ENCODE measurements around the gene SELENOT.
A peak's percentile ranks its signal among the peaks of the same experiment; 100 is the strongest.
"Not testable (repeated sequence)": the region's sequence is repeated elsewhere in the genome, so short reads cannot be mapped to it uniquely, and the experiment has no call there.

Gene SELENOT, protein sequence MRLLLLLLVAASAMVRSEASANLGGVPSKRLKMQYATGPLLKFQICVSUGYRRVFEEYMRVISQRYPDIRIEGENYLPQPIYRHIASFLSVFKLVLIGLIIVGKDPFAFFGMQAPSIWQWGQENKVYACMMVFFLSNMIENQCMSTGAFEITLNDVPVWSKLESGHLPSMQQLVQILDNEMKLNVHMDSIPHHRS

DNA sequence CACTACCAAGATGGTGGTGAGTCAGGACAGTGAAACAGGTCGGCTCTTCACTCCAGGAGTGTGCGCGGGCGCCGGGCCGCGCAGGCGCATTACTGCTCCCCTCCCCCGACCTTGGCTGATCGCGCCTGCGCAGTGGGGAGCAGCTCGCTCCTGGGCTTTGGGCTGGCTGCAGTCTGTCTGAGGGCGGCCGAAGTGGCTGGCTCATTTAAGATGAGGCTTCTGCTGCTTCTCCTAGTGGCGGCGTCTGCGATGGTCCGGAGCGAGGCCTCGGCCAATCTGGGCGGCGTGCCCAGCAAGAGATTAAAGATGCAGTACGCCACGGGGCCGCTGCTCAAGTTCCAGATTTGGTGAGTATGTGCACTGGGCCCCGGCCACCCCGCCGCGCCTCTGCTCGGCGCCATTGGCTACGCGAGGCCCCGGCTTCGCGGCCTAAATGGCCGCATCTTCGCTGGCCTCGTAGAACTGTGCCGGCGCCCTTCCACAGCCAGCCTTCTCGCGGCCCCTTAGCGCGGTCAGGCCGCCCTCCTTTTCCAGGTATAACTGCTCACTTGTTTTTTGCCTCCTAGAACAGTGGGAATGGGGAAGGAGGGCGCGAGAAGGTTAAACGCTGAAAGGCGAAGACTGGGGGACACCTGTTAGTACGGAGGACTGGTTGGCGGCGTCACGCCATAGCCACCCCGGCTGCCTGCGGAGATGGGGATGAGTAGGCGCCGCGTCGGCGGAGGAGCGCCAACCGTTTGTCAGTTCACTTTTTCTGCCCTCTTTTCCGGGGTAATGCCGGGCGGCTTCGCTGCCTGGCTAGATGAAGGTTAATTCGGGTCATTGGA, at the start of gene SELENOT:
Gene SELENOT (plus strand): TSS at position 169 of the 827 bp plus-strand sequence. CDS start 42 bp downstream, at position 211.
- FAIRE-seq: peak; percentile 73

DNA sequence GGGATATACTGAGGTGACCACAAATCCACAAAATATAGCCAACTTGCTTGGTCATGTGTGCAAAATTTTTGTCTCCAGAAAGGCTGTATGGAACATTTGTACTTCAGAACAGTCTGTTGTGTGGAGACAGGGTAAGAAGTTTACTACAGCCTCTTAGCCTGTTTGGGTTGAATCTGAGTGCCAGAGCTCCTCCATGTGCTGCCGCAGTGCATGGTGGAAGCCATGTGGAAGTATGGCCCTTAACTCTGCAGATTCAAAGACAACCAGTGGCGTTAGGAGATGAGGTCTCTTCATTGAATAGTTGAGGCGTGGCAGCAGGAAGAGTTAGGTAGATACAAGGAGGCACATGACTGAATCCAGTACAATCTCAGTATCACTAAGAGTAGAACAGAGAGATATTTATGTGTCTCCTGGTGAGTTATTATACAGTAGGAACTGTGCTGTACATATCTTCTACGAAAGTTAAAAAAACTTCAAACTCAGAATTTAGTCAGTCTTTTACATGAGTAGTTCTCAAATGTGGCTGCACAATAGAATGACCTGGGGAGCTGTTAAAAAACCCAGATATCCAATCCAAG, 47.2 kb upstream of the SELENOT start:
- no peak for FAIRE-seq

DNA sequence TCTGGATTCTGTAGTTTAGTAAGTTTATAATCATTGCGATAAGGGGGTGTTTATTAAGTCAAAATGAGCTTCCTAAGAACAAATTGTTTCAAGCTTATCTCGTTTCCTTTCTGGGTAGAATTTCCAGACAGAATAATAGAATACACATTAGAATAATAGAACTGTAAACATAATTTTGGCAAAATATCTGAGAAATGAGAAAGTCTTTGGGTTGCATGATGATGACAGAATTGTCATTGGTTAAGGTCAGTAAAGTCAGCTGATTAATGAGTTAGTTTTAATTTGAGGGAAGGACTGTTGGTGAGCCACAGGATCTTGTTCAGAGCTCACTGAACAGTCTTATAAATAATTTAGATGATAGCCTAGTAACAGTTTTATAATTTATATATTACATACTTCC, 46.3 kb upstream of the SELENOT start:
- no peak for FAIRE-seq

DNA sequence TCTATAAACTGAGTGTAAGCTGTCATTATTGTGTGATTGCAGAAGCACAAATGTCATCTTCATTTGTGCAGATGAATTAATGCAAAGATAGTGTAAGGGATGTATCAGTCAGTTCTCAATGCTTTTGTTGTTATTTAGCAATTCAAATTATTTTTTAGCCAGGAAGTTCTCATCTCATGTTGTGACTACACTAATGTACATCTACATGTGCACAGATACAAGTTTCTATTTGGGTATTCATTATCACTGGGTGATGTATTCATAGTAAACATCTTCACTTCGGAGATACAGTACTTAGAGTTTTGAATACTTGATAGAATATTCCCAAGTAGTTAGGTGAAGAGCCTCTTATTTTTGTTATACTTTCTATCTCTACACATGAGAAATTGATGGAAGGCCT, 45.4 kb upstream of the SELENOT start:
- no peak for FAIRE-seq

DNA sequence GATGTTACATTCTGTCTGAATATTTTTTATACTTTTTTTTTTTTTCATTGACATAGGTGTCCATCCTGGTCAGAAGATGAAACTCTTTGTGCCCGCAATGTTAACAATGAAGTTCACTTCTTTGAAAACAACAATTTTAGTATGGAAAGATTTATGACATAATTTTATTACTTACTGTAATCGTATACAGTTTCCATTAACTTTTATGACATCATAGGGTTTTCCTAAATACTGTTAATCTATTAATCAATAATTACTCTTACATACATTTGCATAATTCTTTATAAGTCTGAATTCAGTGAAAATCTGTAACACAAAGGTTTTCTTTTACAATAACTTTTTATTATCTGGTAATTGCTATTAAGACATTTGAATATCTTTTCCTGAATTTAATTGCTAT, 38.9 kb upstream of the SELENOT start:
- peak; percentile 57 for FAIRE-seq

DNA sequence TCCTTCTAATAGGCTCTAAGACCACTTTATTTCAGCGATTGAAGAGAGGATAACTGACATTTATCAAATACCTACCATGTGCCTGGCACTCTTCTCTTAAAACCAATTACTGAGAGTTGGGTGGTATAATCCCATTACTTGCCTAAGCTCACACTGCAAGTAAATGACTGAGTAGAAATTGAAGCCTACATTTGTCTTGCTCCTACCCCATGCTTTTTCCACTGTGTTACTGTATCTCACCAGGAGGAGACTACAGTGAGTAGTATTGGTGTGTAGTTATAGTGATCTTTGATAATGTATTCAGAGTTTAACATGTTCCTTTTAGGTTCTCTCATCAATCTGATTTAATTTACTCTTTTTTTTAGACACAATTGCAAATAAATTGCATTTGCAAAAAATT, 35.8 kb upstream of the SELENOT start:
- no peak for FAIRE-seq

DNA sequence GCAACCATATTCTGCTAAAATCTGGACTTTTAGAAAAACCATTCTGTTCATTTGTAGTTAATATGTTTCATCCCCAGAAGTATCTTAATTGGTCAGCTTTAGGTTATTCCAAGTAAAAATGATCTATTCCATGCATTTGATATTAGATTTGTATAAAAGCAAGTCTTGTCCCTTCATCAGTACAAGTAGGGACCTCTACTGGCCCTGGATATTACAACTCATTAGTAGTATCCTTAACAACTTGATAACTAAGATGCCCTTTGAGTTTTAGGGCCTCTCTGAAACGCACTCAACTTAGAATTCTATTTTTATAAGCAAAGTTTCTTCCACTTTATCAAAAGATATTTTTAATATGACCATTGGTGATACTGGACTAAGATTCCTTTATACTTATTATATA, 25.3 kb upstream of the SELENOT start:
- no peak for FAIRE-seq

DNA sequence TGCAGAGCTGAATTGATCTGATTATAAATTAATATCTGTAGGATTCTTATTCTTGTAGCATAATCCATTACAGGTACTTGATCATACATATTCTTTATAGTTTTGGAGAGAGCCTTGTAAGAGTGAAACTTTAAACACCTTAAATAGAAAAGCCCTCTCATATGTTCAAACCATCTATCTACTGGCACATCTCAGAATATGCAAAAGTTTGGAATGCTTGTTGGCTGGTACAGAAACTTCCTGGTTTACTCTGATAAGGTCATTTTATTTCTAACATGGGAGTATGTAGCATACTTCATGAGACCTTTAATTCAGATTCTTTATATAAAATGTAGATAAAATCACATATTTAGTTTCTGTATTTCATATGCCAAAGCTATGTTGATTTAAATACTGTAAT, 21.9 kb upstream of the SELENOT start:
- no peak for FAIRE-seq

DNA sequence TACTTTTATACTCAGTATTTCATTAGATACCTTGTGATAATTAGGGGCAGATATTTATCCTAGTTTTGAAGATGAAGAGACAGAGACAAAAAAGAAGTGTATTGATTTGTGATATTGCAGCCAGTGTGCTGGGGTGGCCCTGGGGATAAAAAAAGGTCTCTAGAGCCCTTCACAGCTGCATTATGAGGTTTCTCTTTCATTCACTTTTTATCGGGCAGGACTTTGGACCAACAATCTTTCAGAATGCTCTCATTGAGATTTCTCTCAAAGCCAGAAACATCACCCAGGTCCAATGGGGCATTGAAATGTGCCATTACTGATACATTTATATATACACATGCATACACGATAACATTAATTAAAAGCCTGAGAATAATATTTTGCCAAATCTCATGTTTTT, 20.5 kb upstream of the SELENOT start:
- FAIRE-seq: no peak

DNA sequence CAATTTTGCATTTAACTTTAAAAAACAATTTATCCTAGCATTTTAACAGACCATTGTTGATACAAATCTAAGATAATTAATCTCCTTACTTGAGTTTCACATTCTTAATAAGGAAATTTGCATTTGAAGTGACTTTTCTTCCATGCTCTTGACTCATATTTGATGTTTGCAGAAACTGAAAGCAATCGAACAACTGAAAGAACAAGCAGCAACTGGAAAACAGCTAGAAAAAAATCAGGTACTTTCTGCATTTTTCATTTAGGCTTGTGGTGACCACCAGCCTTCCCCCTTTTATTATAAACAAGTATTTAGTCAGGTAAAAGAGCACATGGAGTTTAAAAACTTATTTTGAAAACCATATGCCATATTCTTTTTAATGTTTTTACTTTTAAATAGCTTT, 20.1 kb upstream of the SELENOT start:
- no peak for FAIRE-seq

DNA sequence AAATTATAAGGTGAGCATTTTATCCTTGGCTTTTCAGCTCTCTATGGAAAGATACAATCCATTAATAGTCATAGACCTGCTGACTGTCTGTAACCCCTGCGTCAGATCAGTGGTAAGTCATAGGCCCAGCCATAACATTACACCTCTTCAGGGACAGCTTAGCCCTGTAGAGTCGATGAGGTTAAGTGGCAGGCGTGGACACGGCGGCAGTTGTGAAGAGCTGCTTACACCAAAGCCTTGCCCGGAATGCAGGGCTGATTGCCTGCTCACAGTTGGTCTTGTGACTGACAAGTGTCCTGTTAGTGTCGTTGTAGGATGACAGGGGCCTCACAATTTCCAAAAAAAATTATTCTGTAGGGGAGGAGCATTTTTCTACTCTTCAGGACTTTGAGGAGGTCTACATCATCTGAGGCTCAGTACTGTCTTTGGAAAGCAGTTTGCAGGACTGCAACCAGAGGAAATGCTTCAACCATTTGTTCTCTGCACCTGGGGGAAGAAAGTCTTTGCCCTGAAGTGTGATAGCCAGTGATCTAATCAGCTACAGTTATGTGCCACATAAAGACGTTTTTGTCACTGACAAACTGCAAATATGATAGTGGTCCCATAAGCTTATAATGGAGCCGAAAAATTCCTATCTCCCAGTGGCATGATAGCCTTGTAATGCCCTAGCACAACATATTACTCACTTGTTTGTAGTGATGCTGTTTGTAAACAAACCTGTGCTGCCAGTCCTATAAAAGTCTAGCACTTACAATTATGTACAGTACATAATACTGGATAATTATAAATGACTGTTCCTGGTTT, 14.9 kb upstream of the SELENOT start:
- no peak for FAIRE-seq

DNA sequence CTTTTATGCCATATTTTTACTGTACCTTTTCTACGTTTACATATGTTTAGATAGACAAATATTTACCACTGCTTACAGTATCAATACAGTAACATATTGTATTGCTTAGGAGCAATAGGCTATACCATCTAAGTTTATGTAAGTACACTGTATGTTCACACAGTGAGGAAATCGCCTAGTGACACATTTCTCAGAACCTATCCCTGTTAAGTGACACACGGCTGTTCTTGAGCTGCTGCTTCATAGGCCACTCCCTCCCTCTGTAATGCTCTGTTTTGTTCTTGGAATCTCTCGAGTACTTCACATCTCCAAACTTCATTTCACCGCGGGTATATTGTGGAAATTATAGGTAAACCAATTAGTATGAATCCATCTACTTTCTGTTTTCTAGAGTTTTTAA, 13.4 kb upstream of the SELENOT start:
- no peak for FAIRE-seq

DNA sequence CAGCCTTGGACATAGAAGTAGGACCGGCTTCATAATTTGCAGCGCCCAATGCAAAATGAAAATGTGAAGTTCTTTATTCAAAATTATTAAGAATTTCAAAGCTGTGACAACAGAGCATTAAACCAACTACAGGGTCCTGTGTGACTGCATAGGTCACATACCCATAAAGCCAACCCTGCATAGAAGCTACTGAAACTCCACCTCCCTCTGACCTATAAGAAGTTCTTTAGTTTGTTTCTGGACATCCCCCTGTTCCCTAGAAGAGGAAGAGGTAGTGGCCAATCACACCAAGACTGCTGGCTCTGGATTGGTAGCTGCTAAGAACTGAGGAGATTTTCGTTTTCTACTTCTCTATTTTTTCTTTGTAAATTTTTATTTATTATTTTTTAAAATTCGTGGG, 9.0 kb upstream of the SELENOT start:
- FAIRE-seq: no peak

DNA sequence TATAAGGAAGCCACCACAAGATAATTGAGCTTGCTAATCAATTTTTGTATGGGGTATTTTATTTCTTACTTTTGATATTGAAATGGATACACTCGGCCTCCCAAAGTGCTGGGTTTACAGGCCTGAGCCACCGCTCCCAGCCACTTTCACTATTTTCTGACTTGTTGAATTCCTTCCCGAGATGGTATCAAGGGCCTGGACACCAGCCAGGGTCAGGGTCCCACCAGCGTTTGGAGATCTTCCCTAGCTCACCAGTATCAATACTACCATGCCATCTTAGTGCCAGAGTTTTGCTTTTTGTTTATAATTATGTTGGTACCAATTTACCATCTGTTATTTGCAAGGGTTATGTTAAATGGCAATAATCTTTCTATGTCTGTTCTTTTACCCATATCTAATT, 5.5 kb upstream of the SELENOT start:
- no peak for FAIRE-seq

DNA sequence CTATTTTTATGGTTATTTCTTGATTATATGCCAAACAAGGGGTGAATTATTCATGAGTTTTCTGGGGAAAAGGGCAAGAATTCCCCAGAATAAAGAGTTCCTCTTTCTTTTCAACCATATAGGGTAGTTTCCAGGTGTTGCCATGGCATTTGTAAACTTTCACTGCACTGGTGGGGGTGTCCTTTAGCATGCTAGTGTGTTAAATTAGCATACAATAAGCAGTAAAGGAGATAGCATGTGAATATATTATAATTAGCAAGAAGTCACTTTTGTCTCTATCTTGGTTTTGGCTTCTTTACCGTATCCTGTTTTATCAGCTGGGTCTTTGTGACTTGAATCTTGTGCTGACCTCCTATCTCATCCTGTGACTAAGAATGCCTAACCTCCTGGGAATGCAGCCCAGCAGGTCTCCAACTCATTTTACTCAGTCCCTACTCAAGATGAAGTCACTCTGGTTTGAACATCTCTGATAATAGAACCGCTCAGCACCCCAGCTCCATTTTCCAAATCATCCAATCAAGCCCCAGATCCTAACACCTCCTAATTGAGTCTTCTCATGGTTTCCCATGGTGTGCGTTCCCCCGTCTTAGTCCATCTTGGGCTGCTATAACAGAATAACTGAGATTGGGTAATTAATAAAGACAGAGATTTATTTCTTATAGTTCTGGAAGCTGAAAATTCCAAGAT, 3.4 kb upstream of the SELENOT start:
- FAIRE-seq: no peak

DNA sequence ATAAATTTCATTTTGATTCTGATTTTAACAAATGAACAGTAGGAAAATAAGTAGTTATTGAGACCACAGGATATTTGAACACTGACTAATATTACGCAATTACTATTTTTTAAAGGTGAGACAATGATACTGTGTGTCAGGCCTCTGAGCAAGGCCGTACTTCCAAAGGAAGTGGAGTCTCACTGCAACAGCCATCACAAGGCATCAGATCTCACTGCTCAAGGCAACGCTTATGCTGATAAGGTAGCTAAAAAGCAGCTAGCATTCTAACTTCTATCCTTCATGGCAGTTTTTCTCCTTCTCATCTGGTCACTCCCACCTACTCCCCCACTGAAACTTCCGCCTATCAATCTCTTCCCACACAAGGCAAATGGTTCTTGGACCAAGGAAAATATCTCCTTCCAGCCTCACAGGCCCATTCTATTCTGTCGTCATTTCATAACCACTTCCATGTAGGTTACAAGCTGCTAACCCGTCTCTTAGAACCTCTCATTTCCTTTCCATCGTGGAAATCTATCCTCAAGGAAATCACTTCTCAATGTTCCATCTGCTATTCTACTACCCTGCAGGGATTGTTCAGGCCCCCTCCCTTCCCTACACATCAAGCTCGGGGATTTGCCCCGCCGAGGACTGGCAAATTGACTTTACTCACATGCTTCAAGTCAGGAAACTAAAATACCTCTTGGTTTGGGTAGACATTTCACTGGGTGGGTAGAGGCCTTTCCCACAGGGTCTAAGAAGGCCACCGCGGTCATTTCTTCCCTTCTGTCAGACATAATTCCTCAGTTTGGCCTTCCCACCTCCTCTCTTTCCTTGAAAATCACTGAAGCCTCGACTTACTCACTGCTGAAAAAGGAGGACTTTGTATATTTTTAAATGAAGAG, 2.2 kb upstream of the SELENOT start:
- FAIRE-seq: not testable (repeated sequence)

DNA sequence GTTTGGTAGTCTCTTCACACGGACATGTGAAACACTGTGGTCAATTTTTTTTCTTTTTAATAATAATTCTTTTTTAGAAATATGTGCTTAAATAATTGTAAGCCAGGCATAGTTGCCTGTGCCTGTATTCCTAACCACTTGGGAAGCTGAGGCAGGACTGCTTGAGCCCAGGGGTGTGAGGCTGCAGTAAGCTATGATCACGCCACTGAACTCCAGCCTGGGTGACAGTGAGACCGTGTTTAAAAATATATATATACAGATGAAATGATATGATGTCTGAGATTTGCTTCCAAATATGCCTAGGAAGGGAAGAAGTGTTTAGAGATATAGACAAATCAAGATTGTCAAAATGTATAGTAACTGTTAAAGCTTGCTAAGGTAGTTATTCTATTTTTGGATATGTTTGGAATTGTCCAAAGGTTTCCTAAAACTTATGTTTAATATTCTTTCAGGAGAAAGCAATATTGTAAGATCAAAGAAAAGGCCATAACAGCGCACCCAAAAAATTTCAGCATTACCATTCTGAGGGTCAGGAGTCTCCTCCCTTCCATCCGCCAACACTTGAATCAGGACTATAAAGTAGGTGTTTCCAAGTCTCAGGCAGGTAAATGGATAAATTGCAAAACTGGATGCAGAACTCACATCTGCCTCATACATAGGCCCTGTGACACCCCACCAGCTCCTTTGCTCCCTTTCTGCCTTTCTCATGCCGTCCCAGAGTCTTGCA, 532 bp upstream of the SELENOT start:
- FAIRE-seq: no peak

DNA sequence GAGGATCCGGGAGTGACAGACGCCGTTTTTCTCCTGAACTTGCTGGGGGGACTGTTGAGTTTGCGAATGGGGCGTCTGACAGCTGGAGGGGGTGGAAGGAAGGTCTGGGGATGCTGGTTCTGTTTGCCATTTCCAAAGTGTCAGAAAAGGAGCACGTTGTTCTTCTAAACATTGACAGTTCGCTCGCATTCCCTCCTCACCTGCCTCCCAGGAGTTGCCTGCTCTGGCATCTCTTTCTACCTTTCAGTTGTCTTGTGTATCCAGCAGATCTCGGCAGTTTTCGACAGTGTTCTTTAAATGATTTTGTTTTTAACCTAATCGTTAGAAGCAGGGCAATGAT, 829 bp downstream of the SELENOT start:
- no peak for FAIRE-seq

DNA sequence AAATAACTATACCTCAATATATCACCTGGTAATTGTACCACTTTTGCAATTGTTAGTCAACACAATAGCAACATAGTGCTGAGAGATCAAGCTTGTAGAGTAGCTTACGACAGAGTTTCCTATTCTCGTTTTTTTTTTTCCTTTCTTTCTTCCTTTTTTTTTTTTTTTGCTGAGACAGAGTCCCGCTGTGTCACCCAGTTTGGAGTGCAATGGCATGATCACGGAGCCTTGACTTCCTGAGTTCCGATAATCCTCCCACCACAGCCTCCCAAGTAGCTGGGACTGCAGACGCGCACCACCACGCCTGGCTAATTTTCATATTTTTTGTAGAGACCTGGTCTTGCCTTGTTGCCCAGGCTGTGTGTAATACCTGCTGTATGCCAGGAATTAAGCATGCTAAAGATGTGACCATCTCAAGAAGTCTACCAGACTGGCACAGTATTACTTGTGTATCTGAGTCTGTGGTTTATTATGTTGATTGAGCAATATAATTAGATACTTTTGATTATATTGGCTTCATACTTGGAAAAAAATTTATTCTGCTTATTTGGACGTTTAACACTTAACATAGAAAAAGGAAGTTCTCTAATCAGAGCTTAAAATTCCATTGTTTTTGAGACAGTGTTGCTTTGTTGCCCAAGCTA, 3.0 kb downstream of the SELENOT start:
- no peak for FAIRE-seq

DNA sequence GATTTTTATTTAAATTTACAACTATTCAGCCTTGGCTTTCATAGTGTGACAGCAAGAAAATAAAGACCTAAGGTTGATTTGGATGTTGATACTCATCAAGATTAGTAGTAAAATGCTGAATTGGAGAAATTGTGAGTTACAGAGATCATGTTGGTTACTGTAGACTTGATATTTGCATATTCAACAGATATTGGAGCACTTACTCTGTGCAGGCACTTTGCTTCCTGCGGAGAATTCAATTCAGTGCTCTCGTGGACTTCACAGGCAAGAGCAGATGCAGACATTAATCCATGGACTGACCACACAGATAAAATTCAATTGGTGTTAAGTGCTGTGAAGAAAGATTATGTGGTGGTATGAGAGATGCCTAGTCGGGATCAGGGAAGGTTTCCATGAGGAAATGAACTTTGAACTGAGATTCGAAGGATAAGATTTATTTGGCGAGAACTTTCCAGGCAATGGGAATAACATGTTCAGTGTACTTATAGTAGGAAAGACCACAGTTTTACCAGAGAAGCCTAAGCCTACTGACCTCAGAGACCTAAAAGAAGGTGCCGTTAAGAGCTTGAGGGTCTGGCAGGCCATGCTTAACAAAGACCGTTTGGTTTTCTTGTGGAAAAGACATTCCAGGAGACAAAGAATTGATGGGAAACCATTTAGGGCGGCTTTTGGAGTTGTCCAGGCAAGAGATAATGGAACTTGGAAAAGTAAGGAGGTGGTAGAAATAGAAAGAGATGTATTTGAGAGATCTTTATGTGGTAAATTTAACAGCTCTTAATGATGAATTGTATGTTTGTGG, 4.3 kb downstream of the SELENOT start:
- FAIRE-seq: no peak

Measured in A204.1 (cell line).